ENCODE data around the gene SYNE1. TPM values are rescaled to one million over a fixed set of nuclear protein-coding genes. Genes with fewer than 3 reads are reported as not detected.

Gene SYNE1
- total RNA-seq, 1 experiment from 2014 or later: 3.0 TPM

DNA sequence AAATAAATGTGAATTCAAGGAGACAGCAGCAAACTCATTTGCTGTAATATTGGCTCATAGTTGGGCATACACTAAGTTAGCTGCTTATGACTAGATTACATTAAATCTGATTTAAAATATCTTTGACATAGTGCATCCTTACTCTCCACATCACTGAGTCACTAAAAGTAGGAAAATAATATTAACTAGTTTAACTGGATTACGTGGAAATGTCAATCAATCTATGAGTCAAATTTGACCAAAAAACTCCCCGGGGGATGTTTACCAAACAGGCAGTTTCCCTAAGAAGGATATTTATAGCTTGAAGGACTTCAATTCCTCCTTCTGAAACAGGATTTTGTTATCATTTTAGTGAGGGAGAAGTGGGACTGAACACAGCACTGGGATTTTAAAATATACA, 463.2 kb downstream of the SYNE1 start:
- H4K5ac ChIP-seq (ENCODE audit: insufficient read length, low read depth, low read length): no peak overlapping the region
- no peaks in the 10 kb centered on the region for H3K27me3 ChIP-seq (ENCODE audit: insufficient read depth, low read length)
- Mint-ChIP-seq H3K36me3 (ENCODE audit: insufficient read depth in 1 of 3, low read depth in 3 of 3) (no peaks in the 10 kb centered on the region), H3K4me3 (no peak overlapping the region), H3K4me1 (peaks cover 4 to 7% of the 10 kb centered on the region in 2 experiments), H3K9me3 (no peaks in the 10 kb centered on the region), H3K27me3 (ENCODE audit: low read depth) (no peaks in the 10 kb centered on the region), H3K27ac (no peak overlapping the region)
- H3K23me2 ChIP-seq (ENCODE audit: insufficient read length, low read depth, low read length, poor library complexity, severe bottlenecking): no peaks in the 10 kb centered on the region
- no peak overlapping the region for H3K18ac ChIP-seq (ENCODE audit: insufficient read length, low read depth, low read length)
- no peaks in the 10 kb centered on the region for H3K79me2 ChIP-seq (ENCODE audit: insufficient read depth, low read length)
- DNase-seq: no peak
- no peak overlapping the region for H3K9ac ChIP-seq (ENCODE audit: extremely low read depth, insufficient read length, low read length)
- no peak overlapping the region for H3K14ac ChIP-seq (ENCODE audit: insufficient read depth, low read length)
- H2AK5ac ChIP-seq (ENCODE audit: insufficient read length, low read length): no peak overlapping the region
- no peaks in the 10 kb centered on the region for H3K4me1 ChIP-seq (ENCODE audit: insufficient read depth, low read length)
- no peak overlapping the region for H3K4ac ChIP-seq (ENCODE audit: low read depth, low read length)
- no peak overlapping the region for H2BK12ac ChIP-seq (ENCODE audit: insufficient read length, low read depth, low read length)
- no CpG with 5 or more reads among the region's 2 CpGs for WGBS (ENCODE audit: extremely low coverage, insufficient read length, low lambda C conversion rate)
- no peak overlapping the region for H2AFZ ChIP-seq (ENCODE audit: low read length)
- H4K20me1 ChIP-seq (ENCODE audit: control insufficient read depth, insufficient read depth, insufficient read length): no peaks in the 10 kb centered on the region
- H3K23ac ChIP-seq (ENCODE audit: insufficient read length, low read depth, low read length): no peak overlapping the region
- no peak overlapping the region for H4K91ac ChIP-seq (ENCODE audit: insufficient read length, low read depth, low read length)
- no peak overlapping the region for H3K4me2 ChIP-seq (ENCODE audit: insufficient read depth, insufficient read length, low read length)
- no peak overlapping the region for H2BK120ac ChIP-seq (ENCODE audit: low read depth, low read length, poor library complexity, severe bottlenecking)
- no peaks in the 10 kb centered on the region for H3K79me1 ChIP-seq (ENCODE audit: insufficient read depth, low read depth, low read length, poor library complexity, severe bottlenecking)
- no peak overlapping the region for H4K8ac ChIP-seq (replicated peaks; ENCODE audit: insufficient read length, low read depth, low read length)
- H3T11ph ChIP-seq (ENCODE audit: low read length): no peak overlapping the region
- H2BK5ac ChIP-seq (ENCODE audit: insufficient read length, low read length): no peak overlapping the region
- no peak overlapping the region for H3K27ac ChIP-seq (ENCODE audit: insufficient read length, low read depth, low read length)
- no peak for TF ChIP-seq CTCF (conservative IDR thresholded peaks at IDR 0.05)
- no peaks in the 10 kb centered on the region for H3K9me3 ChIP-seq (ENCODE audit: control insufficient read depth, low read depth, low read length)
- no peak overlapping the region for H3K56ac ChIP-seq (ENCODE audit: insufficient read length, low read depth, low read length)
- no peak overlapping the region for H2BK20ac ChIP-seq (ENCODE audit: low read depth, low read length, poor library complexity, severe bottlenecking)
- H2BK15ac ChIP-seq (ENCODE audit: low read depth, low read length): no peak overlapping the region
